Measurements from ENCODE around the gene MYL6B. TPM values are rescaled to one million over a fixed set of nuclear protein-coding genes. Genes with fewer than 3 reads are reported as not detected.

Gene MYL6B
- total RNA-seq, 2 donors from 2014 or later, result 153 to 191 TPM

GRCh38 chr12:56117778-56118687 is 34.4 kb upstream of the MYL6B start, which contains the start of gene ZC3H10:
Gene ZC3H10, plus strand, starts transcription at chr12:56118266. Its CDS starts 2,297 bp downstream, at chr12:56120563.
- H3K36me3 ChIP-seq (ENCODE audit: control insufficient read depth, insufficient read depth, low read length), result peaks cover 33% of the 10 kb centered on the region
- TF ChIP-seq CTCF (conservative IDR thresholded peaks at IDR 0.05), result peak; percentile 69
- H3K27ac ChIP-seq (ENCODE audit: low read depth, low read length), result peak within 1 kb of the TSS; percentile 93
- Mint-ChIP-seq H3K9me3 (no peaks in the 10 kb centered on the region), H3K27me3 (ENCODE audit: insufficient read depth) (no peaks in the 10 kb centered on the region), H3K4me1 (peaks cover 19% of the 10 kb centered on the region), H3K4me3 (peak within 1 kb of the TSS; percentile 96), H3K27ac (peak within 1 kb of the TSS; percentile 100), H3K36me3 (ENCODE audit: low read depth) (peaks cover 41% of the 10 kb centered on the region)
- H3K9me3 ChIP-seq (ENCODE audit: control insufficient read depth, low read length), result no peaks in the 10 kb centered on the region
- H3K4me3 ChIP-seq (ENCODE audit: low read length), result peak within 1 kb of the TSS; percentile 93
- WGBS, 2 experiments (ENCODE audit: insufficient coverage in 1 of 2, insufficient read length in 1 of 2), result 1% methylated on average over 36 to 61 of the region's 61 CpGs
- peak; percentile 100 for DNase-seq
- H3K27me3 ChIP-seq (ENCODE audit: control insufficient read depth, insufficient read depth, low read length, poor library complexity, severe bottlenecking), result no peaks in the 10 kb centered on the region
- H3K9ac ChIP-seq (ENCODE audit: extremely low read depth, low read length, poor library complexity, severe bottlenecking), result peak within 1 kb of the TSS; percentile 97
- peaks cover 5% of the 10 kb centered on the region for H3K4me1 ChIP-seq (ENCODE audit: control insufficient read depth, insufficient read depth, low read length)

DNA sequence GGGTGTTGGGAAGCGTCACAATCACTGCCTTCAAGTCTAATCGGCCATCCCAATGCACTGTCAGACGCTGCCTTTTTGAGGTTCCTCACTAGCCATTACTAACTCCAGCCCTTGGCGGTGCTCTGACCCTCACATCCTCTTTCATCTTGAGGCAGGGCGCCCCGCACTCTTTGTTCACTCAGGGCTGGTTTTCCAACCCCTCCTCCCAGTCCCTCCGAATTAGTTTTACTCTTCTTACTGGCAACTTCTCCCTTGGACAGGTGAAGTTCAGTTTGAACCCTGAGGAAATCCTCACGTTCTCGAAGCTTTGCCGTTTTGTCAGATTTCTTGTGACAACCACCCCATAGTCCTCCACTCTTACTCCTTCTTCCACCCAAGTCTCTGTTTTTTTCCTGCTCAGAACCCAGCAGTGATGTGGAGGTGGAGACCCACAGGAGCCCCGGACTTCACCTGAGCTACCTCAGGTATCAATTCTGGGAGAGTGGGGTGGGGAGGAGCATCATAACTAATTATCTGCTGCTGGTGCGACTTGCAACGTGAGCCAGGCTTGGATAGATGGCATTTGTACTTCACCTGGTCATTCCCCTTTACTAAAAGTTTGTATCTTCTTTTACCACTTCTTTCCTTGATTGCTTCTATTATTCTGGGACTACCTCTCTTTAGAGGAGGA is 33.6 kb upstream of the MYL6B start:
- H3K36me3 Mint-ChIP-seq (ENCODE audit: low read depth), result peaks cover 33% of the 10 kb centered on the region

More for the DNA sequence above, 33.6 kb upstream of the MYL6B start:
- Histone ChIP-seq H3K4me3 (ENCODE audit: low read length) (peak overlapping the region; percentile 93), H3K27me3 (ENCODE audit: control insufficient read depth, insufficient read depth, low read length, poor library complexity, severe bottlenecking) (no peaks in the 10 kb centered on the region), H3K36me3 (ENCODE audit: control insufficient read depth, insufficient read depth, low read length) (peaks cover 25% of the 10 kb centered on the region), H3K9me3 (ENCODE audit: control insufficient read depth, low read length) (no peaks in the 10 kb centered on the region), H3K27ac (ENCODE audit: low read depth, low read length) (peak overlapping the region; percentile 71), H3K9ac (ENCODE audit: extremely low read depth, low read length, poor library complexity, severe bottlenecking) (peak overlapping the region; percentile 43), H3K4me1 (ENCODE audit: control insufficient read depth, insufficient read depth, low read length) (peaks cover 5% of the 10 kb centered on the region)
- WGBS, 2 experiments (ENCODE audit: insufficient coverage in 1 of 2, insufficient read length in 1 of 2), result 30 to 39% methylated on average over 10 to 13 of the region's 13 CpGs
- DNase-seq, result peak; percentile 59
- no peak for TF ChIP-seq CTCF (conservative IDR thresholded peaks at IDR 0.05)
- Mint-ChIP-seq H3K4me3 (peak overlapping the region; percentile 96), H3K9me3 (no peaks in the 10 kb centered on the region), H3K4me1 (peaks cover 21% of the 10 kb centered on the region), H3K27ac (peak overlapping the region; percentile 100), H3K27me3 (ENCODE audit: insufficient read depth) (no peaks in the 10 kb centered on the region)
